ENCODE measurements around the gene XIRP2.

DNA sequence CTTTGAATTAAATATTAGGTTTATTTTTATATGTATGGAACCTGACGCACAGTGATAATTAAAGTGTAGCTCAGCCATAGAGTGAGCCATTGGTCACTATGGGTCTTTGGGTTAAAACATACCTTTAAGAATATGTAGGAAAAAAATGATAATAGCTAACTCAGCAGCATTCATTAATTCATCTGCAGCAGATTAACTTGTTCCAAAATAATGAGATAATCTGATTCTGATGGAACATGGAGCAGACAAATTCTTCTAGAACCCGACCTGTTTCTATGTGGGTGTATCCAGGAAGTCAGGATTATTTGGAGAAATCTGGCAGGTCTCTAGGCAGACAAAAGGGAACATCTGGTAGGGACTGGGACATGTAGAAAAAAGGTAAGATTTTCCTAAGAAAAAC is at the start of gene XIRP2:
- TF ChIP-seq NRF1 (IDR thresholded peaks at IDR 0.05; ENCODE audit: low read depth, low read length): no peak
- no peak for TF ChIP-seq CHD2 (IDR thresholded peaks at IDR 0.05; ENCODE audit: low read length)
- TF ChIP-seq POLR2A (IDR thresholded peaks at IDR 0.05; ENCODE audit: control extremely low read depth in 1 of 2, low read depth in 2 of 2, low read length in 2 of 2): no peak
- no peak for TF ChIP-seq EP300 (IDR thresholded peaks at IDR 0.05; ENCODE audit: borderline replicate concordance in 1 of 2, low read depth in 2 of 2, low read length in 2 of 2)
- TF ChIP-seq RAD21 (IDR thresholded peaks at IDR 0.05 in 1 of 2, conservative IDR thresholded peaks at IDR 0.05 in 1 of 2; ENCODE audit: low read depth in 2 of 2, low read length in 2 of 2): no peak
- TF ChIP-seq SRF (IDR thresholded peaks at IDR 0.05; ENCODE audit: low read depth, low read length): no peak

Data from H1 (cell line).